Hepatocyte (in vitro differentiated cells): ENCODE data around the gene PDCD7.

Source experiments
- CTCF ChIP-seq: fragments of 200-600 bp; sonication (generic); IDR thresholded peaks from 2 replicates; pipeline ENCODE4 v1.5.1; 2016; ENCODE audit warnings: antibody characterized with exemption, mild to moderate bottlenecking; ENCODE audit not compliant: poor library complexity
- EZH2 ChIP-seq: fragments of 200-600 bp; sonication (generic); IDR thresholded peaks from 2 replicates; pipeline ENCODE4 v1.6.1; 2016; ENCODE audit warnings: antibody characterized with exemption, mild to moderate bottlenecking, borderline replicate concordance

- no peak for TF ChIP-seq CTCF
- TF ChIP-seq EZH2 = no peak
Measured at GRCh38 chr15:65177901-65178300, 44.3 kb upstream of the PDCD7 start.
